22Rv1 (cell line): ENCODE data around the gene TOGARAM1.

Experiments used
- ZFX ChIP-seq: fragments of 450-650 bp; IDR thresholded peaks from 2 replicates; pipeline ENCODE4 v1.6.1; 2017; ENCODE audit warnings: antibody characterized with exemption, borderline replicate concordance
- TF ChIP-seq, protein P1 (sequence below): fragments of 450-650 bp; IDR thresholded peaks from 2 replicates; pipeline ENCODE4 v1.5.1; 2017; ENCODE audit warnings: mild to moderate bottlenecking

DNA sequence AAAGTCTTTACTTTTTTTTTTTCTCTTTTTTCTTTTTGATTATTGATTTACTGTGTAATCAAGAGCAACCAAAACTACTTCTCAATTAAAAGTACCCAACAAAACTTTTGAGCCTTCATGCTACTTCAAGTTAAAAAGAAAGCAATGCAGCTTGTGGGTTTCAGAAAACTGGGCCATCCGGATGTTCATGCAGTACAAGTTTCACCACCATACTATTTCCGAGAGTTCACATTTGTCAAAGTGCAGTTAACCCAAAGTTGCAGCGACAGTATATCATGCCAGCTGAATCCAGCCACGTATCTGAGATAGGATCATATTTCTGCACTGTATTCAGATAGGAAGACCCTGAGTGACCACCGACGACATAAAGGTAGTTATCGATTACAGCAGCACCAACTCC, 33.2 kb upstream of the TOGARAM1 start:
- TF ChIP-seq, protein P1, sequence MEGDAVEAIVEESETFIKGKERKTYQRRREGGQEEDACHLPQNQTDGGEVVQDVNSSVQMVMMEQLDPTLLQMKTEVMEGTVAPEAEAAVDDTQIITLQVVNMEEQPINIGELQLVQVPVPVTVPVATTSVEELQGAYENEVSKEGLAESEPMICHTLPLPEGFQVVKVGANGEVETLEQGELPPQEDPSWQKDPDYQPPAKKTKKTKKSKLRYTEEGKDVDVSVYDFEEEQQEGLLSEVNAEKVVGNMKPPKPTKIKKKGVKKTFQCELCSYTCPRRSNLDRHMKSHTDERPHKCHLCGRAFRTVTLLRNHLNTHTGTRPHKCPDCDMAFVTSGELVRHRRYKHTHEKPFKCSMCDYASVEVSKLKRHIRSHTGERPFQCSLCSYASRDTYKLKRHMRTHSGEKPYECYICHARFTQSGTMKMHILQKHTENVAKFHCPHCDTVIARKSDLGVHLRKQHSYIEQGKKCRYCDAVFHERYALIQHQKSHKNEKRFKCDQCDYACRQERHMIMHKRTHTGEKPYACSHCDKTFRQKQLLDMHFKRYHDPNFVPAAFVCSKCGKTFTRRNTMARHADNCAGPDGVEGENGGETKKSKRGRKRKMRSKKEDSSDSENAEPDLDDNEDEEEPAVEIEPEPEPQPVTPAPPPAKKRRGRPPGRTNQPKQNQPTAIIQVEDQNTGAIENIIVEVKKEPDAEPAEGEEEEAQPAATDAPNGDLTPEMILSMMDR: no peak
- no peak for TF ChIP-seq ZFX
